CD14-positive monocyte (primary cell): ENCODE measurements around the gene AFDN. TPM values are rescaled to one million over a fixed set of nuclear protein-coding genes. Genes with fewer than 3 reads are reported as not detected.
A peak's percentile ranks its signal among the peaks of the same experiment; 100 is the strongest.

Experiments used
- DNase-seq, 3 donors: peaks; one replicate each; pipeline ENCODE4 v3.0.0-alpha.2; 2011 to 2022
- H2AFZ ChIP-seq: 2 replicates; pipeline ENCODE4 v1.6.0; 2012; ENCODE audit warnings: mild to moderate bottlenecking, low read depth, low read length, inconsistent platforms; ENCODE audit not compliant: insufficient read depth, poor library complexity, severe bottlenecking
- H3K27ac ChIP-seq, 2 donors: 1 replicate in 1 of 2; 2 replicates in 1 of 2; pipeline ENCODE4 v1.5.1; 2012 to 2013; ENCODE audit warnings: low read length in 2 of 2, control low read depth in 1 of 2, inconsistent platforms in 1 of 2, low read depth in 1 of 2, mild to moderate bottlenecking in 1 of 2
- H3K27me3 ChIP-seq, 2 donors: one replicate each; pipeline versions ENCODE4 v1.6.0 to v1.6.1; 2011 to 2013; ENCODE audit warnings: low read length in 2 of 2; ENCODE audit not compliant: control insufficient read depth in 2 of 2, insufficient read depth in 2 of 2
- H3K36me3 ChIP-seq, 2 donors: replicated peaks in 1 of 2; 1 replicate in 1 of 2; 2 replicates in 1 of 2; pipeline versions ENCODE4 v1.5.1 to v1.6.1; 2012 to 2013; ENCODE audit warnings: low read length in 2 of 2, control low read depth in 1 of 2, inconsistent platforms in 1 of 2, mild to moderate bottlenecking in 1 of 2; ENCODE audit not compliant: insufficient read depth in 2 of 2, control insufficient read depth in 1 of 2
- H3K4me1 ChIP-seq, 2 donors: 1 replicate in 1 of 2; 2 replicates in 1 of 2; pipeline versions ENCODE4 v1.5.1 to v1.6.1; 2012 to 2013; ENCODE audit warnings: low read length in 2 of 2, control low read depth in 1 of 2, inconsistent platforms in 1 of 2, mild to moderate bottlenecking in 1 of 2, moderate library complexity in 1 of 2; ENCODE audit not compliant: insufficient read depth in 2 of 2, control insufficient read depth in 1 of 2
- H3K4me2 ChIP-seq: replicated peaks from 2 replicates; pipeline ENCODE3; 2012; ENCODE audit warnings: low read length, moderate library complexity, mild to moderate bottlenecking; ENCODE audit not compliant: poor library complexity, severe bottlenecking; ENCODE audit errors: extremely low read depth
- H3K4me3 ChIP-seq, 3 experiments: fragments of 200-600 bp in 1 of 3; sonication (generic) in 1 of 3; replicated peaks in 1 of 3; 1 replicate in 2 of 3; 2 replicates in 1 of 3; pipeline ENCODE4 v1.5.1; 2011 to 2013; ENCODE audit warnings: low read length in 3 of 3, mild to moderate bottlenecking in 3 of 3, control low read depth in 2 of 3, low read depth in 2 of 3, inconsistent platforms in 1 of 3, moderate library complexity in 1 of 3
- H3K79me2 ChIP-seq: 2 replicates; pipeline ENCODE4 v1.6.0; 2012; ENCODE audit warnings: mild to moderate bottlenecking, control low read depth, inconsistent platforms, low read length, moderate library complexity; ENCODE audit not compliant: insufficient read depth
- H3K9ac ChIP-seq: 2 replicates; pipeline ENCODE4 v1.6.0; 2017; ENCODE audit warnings: low read length, mild to moderate bottlenecking; ENCODE audit not compliant: insufficient read depth, poor library complexity, severe bottlenecking
- H3K9me3 ChIP-seq, 2 donors: replicated peaks in 1 of 2; 1 replicate in 1 of 2; 2 replicates in 1 of 2; pipeline versions ENCODE4 v1.5.1 to v1.6.1; 2012 to 2013; ENCODE audit warnings: low read length in 2 of 2, control low read depth in 1 of 2; ENCODE audit not compliant: control insufficient read depth in 1 of 2, insufficient read depth in 1 of 2
- H4K20me1 ChIP-seq: 2 replicates; pipeline ENCODE4 v1.6.0; 2012; ENCODE audit warnings: mild to moderate bottlenecking, low read length, control low read depth, moderate library complexity; ENCODE audit not compliant: insufficient read depth
- H3K27ac Mint-ChIP-seq, 7 donors: one replicate each; pipeline ENCODE4 v1.8.0; 2020; ENCODE audit warnings: mild to moderate bottlenecking in 7 of 7, mixed read lengths in 7 of 7, moderate library complexity in 6 of 7, inconsistent platforms in 2 of 7
- H3K27me3 Mint-ChIP-seq, 3 donors: one replicate each; pipeline ENCODE4 v1.8.0; 2021 to 2022; ENCODE audit warnings: low read depth in 3 of 3, mild to moderate bottlenecking in 3 of 3, mixed read lengths in 3 of 3, moderate library complexity in 3 of 3, inconsistent platforms in 1 of 3
- H3K36me3 Mint-ChIP-seq, 2 donors: one replicate each; pipeline ENCODE4 v1.8.0; 2020; ENCODE audit warnings: mixed read lengths in 2 of 2, inconsistent platforms in 1 of 2, mild to moderate bottlenecking in 1 of 2
- H3K4me1 Mint-ChIP-seq: one replicate; pipeline ENCODE4 v1.8.0; 2020; ENCODE audit warnings: mild to moderate bottlenecking, mixed read lengths
- H3K4me3 Mint-ChIP-seq, 2 donors: one replicate each; pipeline ENCODE4 v1.8.0; 2020; ENCODE audit warnings: mild to moderate bottlenecking in 2 of 2, mixed read lengths in 2 of 2, moderate library complexity in 1 of 2
- H3K9me3 Mint-ChIP-seq, 7 donors: one replicate each; pipeline ENCODE4 v1.8.0; 2020 to 2022; ENCODE audit warnings: mixed read lengths in 7 of 7, mild to moderate bottlenecking in 6 of 7, moderate library complexity in 6 of 7, inconsistent platforms in 2 of 7
- CTCF ChIP-seq: fragments of 200-600 bp; IDR thresholded peaks from one replicate; pipeline ENCODE4 v1.8.0; 2022; ENCODE audit warnings: antibody characterized with exemption, mild to moderate bottlenecking
- WGBS: methylation state at CpG from one replicate; pipeline ENCODE4 v1.1.5; 2013; ENCODE audit warnings: missing lambda C conversion rate; ENCODE audit not compliant: insufficient coverage; 5-methylcytosine and 5-hydroxymethylcytosine counted together
- intact Hi-C, 2 donors: fragments of 100-400 bp; cut with micrococcal nuclease; formaldehyde crosslinking; loops; one replicate each; pipeline versions ENCODE4 v1.15.0 to v1.15.1; 2023
- polyA plus RNA-seq, 3 donors: library from polyadenylated mRNA; depleted of rRNA in 1 of 3; unstranded in 2 of 3; stranded (reverse) in 1 of 3; fragments of 300-500 nt in 2 of 3; fragments of >200 nt in 1 of 3; fragmentation: Illumina TruSeq in 2 of 3; gene quantifications; 1 replicate in 2 of 3; 2 replicates in 1 of 3; pipeline ENCODE4 v1.2.3, GENCODE V29; 2012 to 2021

AFDN gene
- polyA plus RNA-seq, 3 donors: 0.03 to 1.5 TPM; not detected in 1

DNA sequence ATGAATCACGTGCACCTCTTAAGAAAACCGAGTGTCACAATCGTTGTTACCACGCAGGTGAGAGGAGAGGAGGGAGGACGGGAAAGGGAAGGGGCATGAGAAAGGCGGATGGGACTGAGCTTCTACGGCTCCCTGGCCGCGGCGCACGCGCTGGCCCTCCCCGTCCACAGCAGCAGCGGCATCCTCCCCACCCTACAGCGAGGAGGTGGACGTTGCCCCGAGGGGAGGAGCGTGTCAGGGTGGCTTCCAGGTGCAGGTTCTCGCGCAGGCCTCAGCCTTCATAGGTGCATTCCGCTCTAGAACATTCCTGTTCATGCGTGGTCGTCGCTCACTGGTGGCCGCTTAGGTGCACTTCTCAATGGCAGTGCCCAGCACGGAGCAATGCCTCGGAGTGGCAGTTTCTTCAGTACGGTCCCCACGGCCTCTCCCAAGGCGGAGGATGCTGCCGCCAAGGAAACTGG lies 29.7 kb upstream of the AFDN start:
- 54% methylated on average over 22 of the region's 31 CpGs for WGBS
- H3K9me3 Mint-ChIP-seq: peaks cover 3 to 21% (median 9%) of the 10 kb centered on the region in 7 donors
- no peak for TF ChIP-seq CTCF
- Histone ChIP-seq H3K27ac (no peak overlapping the region), H3K79me2 (no peaks in the 10 kb centered on the region), H3K36me3 (no peaks in the 10 kb centered on the region), H4K20me1 (no peaks in the 10 kb centered on the region), H3K4me3 (no peak overlapping the region), H3K27me3 (peaks cover 10 to 50% of the 10 kb centered on the region in 2 donors), H3K4me2 (no peak overlapping the region), H3K9me3 (peaks cover 4 to 17% of the 10 kb centered on the region in 2 donors), H2AFZ (no peak overlapping the region), H3K9ac (no peak overlapping the region), H3K4me1 (no peaks in the 10 kb centered on the region)
- peaks cover 6% of the 10 kb centered on the region for H3K4me1 Mint-ChIP-seq
- peak overlapping the region in 1 of 2 donors; percentile 82 for H3K4me3 Mint-ChIP-seq
- H3K36me3 Mint-ChIP-seq: no peaks in the 10 kb centered on the region
- DNase-seq: no peak
- H3K27ac Mint-ChIP-seq: no peak overlapping the region
- intact Hi-C loops: no loop called here
- H3K27me3 Mint-ChIP-seq: peaks cover 54 to 75% (median 68%) of the 10 kb centered on the region in 3 donors

GRCh38 chr6:167797476-167798265 lies 29.0 kb upstream of the AFDN start:
- peaks cover 3 to 17% (median 7%) of the 10 kb centered on the region in 7 donors for H3K9me3 Mint-ChIP-seq
- no peak for DNase-seq
- H3K4me1 Mint-ChIP-seq: peaks cover 4% of the 10 kb centered on the region
- no peak overlapping the region for H3K27ac Mint-ChIP-seq
- Histone ChIP-seq H4K20me1 (no peaks in the 10 kb centered on the region), H3K9me3 (peaks cover 4 to 17% of the 10 kb centered on the region in 2 donors), H3K27me3 (peaks cover 10 to 50% of the 10 kb centered on the region in 2 donors), H3K4me1 (no peaks in the 10 kb centered on the region), H3K4me3 (no peak overlapping the region), H3K9ac (no peak overlapping the region), H3K4me2 (no peak overlapping the region), H3K36me3 (no peaks in the 10 kb centered on the region), H2AFZ (no peak overlapping the region), H3K27ac (no peak overlapping the region), H3K79me2 (no peaks in the 10 kb centered on the region)
- peak overlapping the region in 1 of 2 donors; percentile 82 for H3K4me3 Mint-ChIP-seq
- peaks cover 60 to 79% (median 70%) of the 10 kb centered on the region in 3 donors for H3K27me3 Mint-ChIP-seq
- intact Hi-C loops: no loop called here
- WGBS: 57% methylated on average over 14 of the region's 20 CpGs
- no peak for TF ChIP-seq CTCF
- H3K36me3 Mint-ChIP-seq: no peaks in the 10 kb centered on the region
